HepG2 (cell line): ENCODE results near the gene NEMP2. TPM values are rescaled to one million over a fixed set of nuclear protein-coding genes. Genes with fewer than 3 reads are reported as not detected.

Experiments
- ATAC-seq: fragments of 200-7000 bp; cut with Tn5 transposase; 3 replicates; pipeline ENCODE4 v1.9.1; 2020; ENCODE audit warnings: mild to moderate bottlenecking, moderate library complexity
- BruUV-seq: library from RNA; stranded (reverse); fragments of 400-500 nt; replicated peaks from 2 replicates; lab custom pipeline; 2021; lab: Mats Ljungman, UMichigan
- CTCF ChIA-PET: fragments of 300-600 bp; formaldehyde crosslinking; extraction: SDS; loops from one replicate; lab custom pipeline; 2021; ENCODE audit warnings: low total read pairs, inconsistent platforms, low intra/inter-chr PET ratio; lab: Yijun Ruan, JAX
- POLR2A ChIA-PET: fragments of 350-600 bp; sonication (Branson Sonifier 250); formaldehyde crosslinking; loops from one replicate; lab custom pipeline; 2020; ENCODE audit warnings: antibody characterized with exemption, inconsistent platforms; lab: Yijun Ruan, JAX
- DNase-seq: peaks from one replicate; pipeline ENCODE4 v3.0.0-alpha.2; 2015; ENCODE audit warnings: low spot score
- FAIRE-seq: peaks from 3 replicates; lab custom pipeline; 2011; peaks lifted over from hg19 to GRCh38; lab: Jason Lieb, UNC
- H2AFZ ChIP-seq: one replicate; pipeline ENCODE4 v1.6.1; 2011; ENCODE audit warnings: low read length, inconsistent platforms
- H3K27ac ChIP-seq: fragments of 300-600 bp; 3 replicates; pipeline ENCODE4 v1.8.0; 2011; ENCODE audit warnings: mixed run types, mild to moderate bottlenecking, mixed read lengths, low read length, inconsistent platforms; ENCODE audit not compliant: insufficient read depth; ENCODE audit errors: extremely low read length
- H3K27me3 ChIP-seq, 2 experiments: fragments of 200-600 bp in 1 of 2; 2 replicates in 1 of 2; 3 replicates in 1 of 2; pipeline versions ENCODE4 v1.6.0 to v1.8.0; 2011; ENCODE audit warnings: low read length in 2 of 2, mild to moderate bottlenecking in 2 of 2, moderate library complexity in 2 of 2, inconsistent platforms in 1 of 2; ENCODE audit not compliant: insufficient read depth in 2 of 2, control insufficient read depth in 1 of 2
- H3K36me3 ChIP-seq, 2 experiments: fragments of 200-600 bp in 1 of 2; replicated peaks in 1 of 2; 2 replicates in 1 of 2; 3 replicates in 1 of 2; pipeline versions ENCODE4 v1.5.1 to v1.8.0; 2011; ENCODE audit warnings: low read length in 2 of 2, inconsistent platforms in 1 of 2; ENCODE audit not compliant: insufficient read depth in 2 of 2, control insufficient read depth in 1 of 2
- H3K4me1 ChIP-seq: 2 replicates; pipeline ENCODE4 v1.5.1; 2012; ENCODE audit warnings: low read length, inconsistent platforms; ENCODE audit not compliant: insufficient read depth
- H3K4me2 ChIP-seq: 2 replicates; pipeline ENCODE4 v1.6.0; 2011; ENCODE audit warnings: low read depth, low read length, inconsistent platforms
- H3K4me3 ChIP-seq, 3 experiments: fragments of 200-600 bp in 1 of 3; sonication (generic), shearing (Covaris generic) in 1 of 3; replicated peaks in 1 of 3; 2 replicates each; pipeline ENCODE4 v1.5.1; 2011 to 2016; ENCODE audit warnings: low read length in 3 of 3, inconsistent platforms in 2 of 3, low read depth in 2 of 3, mild to moderate bottlenecking in 2 of 3, control low read depth in 1 of 3, mixed read lengths in 1 of 3; ENCODE audit not compliant: insufficient read depth in 1 of 3
- H3K79me2 ChIP-seq: one replicate; pipeline ENCODE4 v1.6.1; 2011; ENCODE audit warnings: low read length, inconsistent platforms; ENCODE audit not compliant: insufficient read depth
- H3K9ac ChIP-seq: 2 replicates; pipeline ENCODE4 v1.6.0; 2011; ENCODE audit warnings: mild to moderate bottlenecking, low read depth, low read length, inconsistent platforms; ENCODE audit not compliant: insufficient read depth
- H3K9me3 ChIP-seq: 2 replicates; pipeline ENCODE4 v1.5.1; 2012; ENCODE audit warnings: mild to moderate bottlenecking, low read length
- H4K20me1 ChIP-seq: 2 replicates; pipeline ENCODE4 v1.6.0; 2011; ENCODE audit warnings: inconsistent platforms, mild to moderate bottlenecking, low read length, moderate library complexity; ENCODE audit not compliant: insufficient read depth
- AHDC1 ChIP-seq: sonication (generic); formaldehyde crosslinking; IDR thresholded peaks from 2 replicates; pipeline ENCODE4 v1.5.1; 2020; ENCODE audit warnings: mild to moderate bottlenecking, missing genetic modification reagents, borderline replicate concordance
- ARID2 ChIP-seq: sonication (generic); formaldehyde crosslinking; IDR thresholded peaks from 2 replicates; pipeline ENCODE4 v1.8.1; 2022; ENCODE audit warnings: mild to moderate bottlenecking, missing genetic modification reagents, borderline replicate concordance
- ASH2L ChIP-seq: fragments of 300-600, 200-600 bp; sonication (generic); IDR thresholded peaks from 2 replicates; pipeline ENCODE4 v1.7.0; 2017; ENCODE audit warnings: low read depth, mild to moderate bottlenecking, moderate library complexity, mixed read lengths, low read length; ENCODE audit not compliant: insufficient read length
- CENPX ChIP-seq: sonication (generic); formaldehyde crosslinking; IDR thresholded peaks from 2 replicates; pipeline ENCODE4 v1.9.0; 2021; ENCODE audit warnings: mild to moderate bottlenecking, missing genetic modification reagents, moderate library complexity
- HES4 ChIP-seq: sonication (generic); formaldehyde crosslinking; IDR thresholded peaks from 2 replicates; pipeline ENCODE4 v1.9.0; 2021; ENCODE audit warnings: mild to moderate bottlenecking, missing genetic modification reagents, borderline replicate concordance
- NR0B2 ChIP-seq: sonication (generic); formaldehyde crosslinking; IDR thresholded peaks from 2 replicates; pipeline ENCODE4 v1.4.0; 2020; ENCODE audit warnings: mild to moderate bottlenecking, missing genetic modification reagents
- SOX6 ChIP-seq, 2 experiments: fragments of 450-650 bp in 1 of 2; sonication (generic) in 1 of 2; formaldehyde crosslinking in 1 of 2; IDR thresholded peaks; 2 replicates each; pipeline versions ENCODE4 v1.4.0 to v1.6.1; 2017 to 2020; ENCODE audit warnings: antibody characterized with exemption in 1 of 2, mild to moderate bottlenecking in 1 of 2, missing genetic modification reagents in 1 of 2
- TCF7L2 ChIP-seq: IDR thresholded peaks from 2 replicates; pipeline ENCODE4 v1.6.1; 2011; ENCODE audit warnings: mild to moderate bottlenecking, low read depth, low read length, moderate library complexity
- ZFP36 ChIP-seq: fragments of 150-350 bp; IDR thresholded peaks from 2 replicates; pipeline ENCODE4 v1.6.1; 2018; ENCODE audit warnings: borderline replicate concordance, low read length, low read depth; ENCODE audit not compliant: partially characterized antibody
- ZNF337 ChIP-seq: sonication (generic); formaldehyde crosslinking; IDR thresholded peaks from 2 replicates; pipeline ENCODE4 v1.5.1; 2020; ENCODE audit warnings: missing genetic modification reagents, low read depth, mild to moderate bottlenecking, borderline replicate concordance
- ZNF367 ChIP-seq: sonication (generic); formaldehyde crosslinking; IDR thresholded peaks from 2 replicates; pipeline ENCODE4 v1.4.0; 2020; ENCODE audit warnings: missing genetic modification reagents, borderline replicate concordance
- ZNF383 ChIP-seq: sonication (generic); formaldehyde crosslinking; IDR thresholded peaks from 2 replicates; pipeline ENCODE4 v1.4.0; 2020; ENCODE audit warnings: missing genetic modification reagents, mild to moderate bottlenecking, borderline replicate concordance
- ZSCAN21 ChIP-seq: sonication (generic); formaldehyde crosslinking; IDR thresholded peaks from 2 replicates; pipeline ENCODE4 v1.8.0; 2022; ENCODE audit warnings: mild to moderate bottlenecking, missing genetic modification reagents, moderate library complexity, borderline replicate concordance
- ZSCAN9 ChIP-seq: IDR thresholded peaks from 2 replicates; pipeline ENCODE4 v1.6.1; 2016; ENCODE audit warnings: borderline replicate concordance
- in situ Hi-C: cut with HindIII; loops from 2 replicates; pipeline ENCODE4 v1.10.0; 2017; ENCODE audit warnings: low pct_unique_long_range_greater_than_20kb; ENCODE audit not compliant: extremely low pct_ligation_motif_present
- intact Hi-C: fragments of 100-400 bp; cut with micrococcal nuclease; formaldehyde crosslinking; loops from one replicate; pipeline ENCODE4 v1.10.0; 2022; ENCODE audit not compliant: unreplicated experiment
- polyA plus RNA-seq, 8 experiments: library from polyadenylated mRNA; depleted of rRNA in 3 of 8; stranded (reverse) in 7 of 8; unstranded in 1 of 8; fragments of >200 nt; fragmentation: Illumina TruSeq in 4 of 8; extraction: Trizol in 4 of 8; gene quantifications; 2 replicates each; pipeline versions ENCODE4 v1.2.1 to v1.2.3, GENCODE V29; 2011 to 2016; ENCODE audit warnings: low read depth in 4 of 8, missing spikeins in 1 of 8, mixed read lengths in 1 of 8; ENCODE audit not compliant: insufficient read depth in 1 of 8
- total RNA-seq, 5 experiments: library from RNA; depleted of rRNA; stranded (reverse); fragments of >200 nt; fragmentation: Illumina TruSeq; extraction: Trizol; gene quantifications; 2 replicates each; pipeline ENCODE4 v1.2.3, GENCODE V29; 2016; ENCODE audit warnings: low read depth in 1 of 5
- TF ChIP-seq, protein P1 (sequence below): sonication (generic); formaldehyde crosslinking; IDR thresholded peaks from 2 replicates; pipeline ENCODE4 v1.4.0; 2020; ENCODE audit warnings: missing genetic modification reagents, mild to moderate bottlenecking, borderline replicate concordance

Gene NEMP2
- total and polyA plus RNA-seq, 2 of the 13 experiments (the other 11 are each of a cell fraction or from before 2014, with no cell fraction given), result 2.4 to 9.8 TPM

DNA sequence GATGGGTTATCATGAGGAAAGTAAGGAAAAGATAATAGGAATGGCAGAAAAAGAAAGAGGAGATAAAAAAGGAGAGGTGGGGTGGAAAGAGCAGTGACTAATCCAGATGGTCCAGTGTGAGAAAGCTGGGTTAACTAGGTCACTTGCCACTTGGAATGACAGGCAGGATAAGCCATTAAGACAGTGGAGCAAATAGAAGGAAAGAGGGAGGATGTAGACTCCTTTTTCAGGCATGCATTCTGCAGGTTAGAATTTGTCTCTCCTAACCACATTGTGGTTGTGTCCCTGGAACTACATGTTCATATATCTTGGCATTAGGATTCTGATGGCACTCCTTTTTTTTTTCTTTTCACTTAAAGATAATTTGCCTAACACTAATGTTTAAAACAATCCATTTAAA lies 13.4 kb upstream of the NEMP2 start:
- no peaks in the 10 kb centered on the region for H3K79me2 ChIP-seq
- H3K4me1 ChIP-seq, result peaks cover 13% of the 10 kb centered on the region; the same call in 1 of the 2 replicates
- TF ChIP-seq NR0B2 (CRISPR knock-in tag), result no peak
- TF ChIP-seq AHDC1 (CRISPR knock-in tag), result no peak
- no peak for TF ChIP-seq ZFP36
- TF ChIP-seq ASH2L, result no peak
- TF ChIP-seq ZSCAN9 (CRISPR knock-in tag), result no peak
- TF ChIP-seq SOX6 (IDR thresholded peaks at IDR 0.05), result no peak
- no peak for TF ChIP-seq SOX6 (CRISPR knock-in tag; IDR thresholded peaks at IDR 0.05)
- no peak for TF ChIP-seq CENPX
- no peak for TF ChIP-seq ZNF337
- no peak for TF ChIP-seq ARID2
- no peak for TF ChIP-seq HES4 (CRISPR knock-in tag)
- TF ChIP-seq ZSCAN21 (CRISPR knock-in tag), result no peak
- TF ChIP-seq ZNF367, result no peak
- TF ChIP-seq, protein P1, sequence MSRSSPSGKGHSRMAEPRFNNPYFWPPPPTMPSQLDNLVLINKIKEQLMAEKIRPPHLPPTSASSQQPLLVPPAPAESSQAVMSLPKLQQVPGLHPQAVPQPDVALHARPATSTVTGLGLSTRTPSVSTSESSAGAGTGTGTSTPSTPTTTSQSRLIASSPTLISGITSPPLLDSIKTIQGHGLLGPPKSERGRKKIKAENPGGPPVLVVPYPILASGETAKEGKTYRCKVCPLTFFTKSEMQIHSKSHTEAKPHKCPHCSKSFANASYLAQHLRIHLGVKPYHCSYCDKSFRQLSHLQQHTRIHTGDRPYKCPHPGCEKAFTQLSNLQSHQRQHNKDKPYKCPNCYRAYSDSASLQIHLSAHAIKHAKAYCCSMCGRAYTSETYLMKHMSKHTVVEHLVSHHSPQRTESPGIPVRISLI (CRISPR knock-in tag), result no peak
- no peak for TF ChIP-seq TCF7L2
- no peak for TF ChIP-seq ZNF383
- no peak overlapping the region for H3K9ac ChIP-seq
- BruUV-seq, result no TSS peak
- H3K27me3 ChIP-seq, result no peaks in the 10 kb centered on the region
- DNase-seq (no peak), FAIRE-seq (no peak), ATAC-seq (no peak)
- H3K27ac ChIP-seq, result no peak overlapping the region
- in situ Hi-C loops, result no loop called here
- H3K4me2 ChIP-seq, result no peak overlapping the region
- POLR2A ChIA-PET, result no interaction called here
- CTCF ChIA-PET, result no interaction called here
- no peak overlapping the region for H3K4me3 ChIP-seq
- H4K20me1 ChIP-seq, result no peaks in the 10 kb centered on the region
- H3K9me3 ChIP-seq, result no peaks in the 10 kb centered on the region
- intact Hi-C loops, result no loop called here
- no peak overlapping the region for H2AFZ ChIP-seq
- no peaks in the 10 kb centered on the region for H3K36me3 ChIP-seq
